Tibial nerve (tissue), 4 donors: ENCODE measurements around the gene ZNF217. TPM values are rescaled to one million over a fixed set of nuclear protein-coding genes. Genes with fewer than 3 reads are reported as not detected.

ENCODE experiments used
- DNase-seq, 2 donors: peaks; one replicate each; pipeline ENCODE4 v3.0.0-alpha.2; 2019; ENCODE audit warnings: low spot score in 2 of 2
- H3K27ac ChIP-seq, 4 donors: fragments of 200-600 bp; sonication (generic) in 3 of 4; one replicate each; pipeline ENCODE4 v1.5.1; 2017 to 2019; ENCODE audit warnings: mild to moderate bottlenecking in 1 of 4
- H3K27me3 ChIP-seq, 2 donors: fragments of 200-600 bp; sonication (generic) in 1 of 2; one replicate each; pipeline versions ENCODE4 v1.5.1 to v1.6.0; 2017 to 2019
- H3K36me3 ChIP-seq, 3 donors: fragments of 200-600 bp; sonication (generic); one replicate each; pipeline ENCODE4 v1.5.1; 2018 to 2019
- H3K4me1 ChIP-seq, 4 donors: fragments of 200-600 bp; sonication (generic) in 3 of 4; one replicate each; pipeline ENCODE4 v1.5.1; 2017 to 2019
- H3K4me3 ChIP-seq, 4 donors: fragments of 200-600 bp; sonication (generic) in 3 of 4; one replicate each; pipeline ENCODE4 v1.5.1; 2017 to 2019; ENCODE audit warnings: mild to moderate bottlenecking in 1 of 4, moderate library complexity in 1 of 4
- H3K9me3 ChIP-seq, 4 donors: fragments of 200-600 bp; sonication (generic) in 3 of 4; one replicate each; pipeline ENCODE4 v1.5.1; 2017 to 2019
- CTCF ChIP-seq, 5 experiments: fragments of 200-600 bp in 3 of 5; fragments of 450-650 bp in 2 of 5; sonication (generic) in 3 of 5; IDR thresholded peaks; one replicate each; pipeline ENCODE4 v1.5.1; 2016 to 2019; ENCODE audit warnings: antibody characterized with exemption in 5 of 5, mild to moderate bottlenecking in 3 of 5, moderate library complexity in 2 of 5
- EP300 ChIP-seq, 2 donors: sonication (generic); formaldehyde crosslinking; IDR thresholded peaks; one replicate each; pipeline ENCODE4 v1.6.1; 2017; ENCODE audit warnings: antibody characterized with exemption in 2 of 2, mild to moderate bottlenecking in 1 of 2
- POLR2A ChIP-seq, 2 donors: fragments of 450-650 bp; IDR thresholded peaks; one replicate each; pipeline ENCODE4 v1.6.1; 2017; ENCODE audit warnings: antibody characterized with exemption in 2 of 2, mild to moderate bottlenecking in 2 of 2, moderate library complexity in 2 of 2
- WGBS, 2 donors: methylation state at CpG; one replicate each; pipeline ENCODE4 v1.1.5; 2018; 5-methylcytosine and 5-hydroxymethylcytosine counted together
- total RNA-seq, 4 donors: library from RNA; depleted of rRNA; stranded (reverse); fragments of >200 nt; gene quantifications; one replicate each; pipeline ENCODE4 v1.1.0, GENCODE V29; 2016

Gene ZNF217
- total RNA-seq, 4 donors from 2014 or later = 21.4 to 24.3 (median 23.1) TPM

- no peak overlapping the region for H3K4me3 ChIP-seq
- H3K9me3 ChIP-seq = no peaks in the 10 kb centered on the region
- no peak overlapping the region for H3K27ac ChIP-seq
- no peaks in the 10 kb centered on the region for H3K27me3 ChIP-seq
- TF ChIP-seq POLR2A (IDR thresholded peaks at IDR 0.05) = no peak
- no peak for TF ChIP-seq EP300 (IDR thresholded peaks at IDR 0.05)
- no peak for TF ChIP-seq CTCF (IDR thresholded peaks at IDR 0.05)
- H3K36me3 ChIP-seq = no peaks in the 10 kb centered on the region
- peaks cover 0 to 18% (median 8%) of the 10 kb centered on the region in 4 donors for H3K4me1 ChIP-seq
- WGBS, 2 donors = 35 to 39% methylated on average over 4 of the region's 4 CpGs
- no peak for DNase-seq
Measured at GRCh38 chr20:53599378-53599777, 5.7 kb upstream of the ZNF217 start.

- H3K4me3 ChIP-seq = no peak overlapping the region
- no peaks in the 10 kb centered on the region for H3K27me3 ChIP-seq
- peaks cover 0 to 18% (median 8%) of the 10 kb centered on the region in 4 donors for H3K4me1 ChIP-seq
- TF ChIP-seq CTCF (IDR thresholded peaks at IDR 0.05) = no peak
- TF ChIP-seq POLR2A (IDR thresholded peaks at IDR 0.05) = no peak
- TF ChIP-seq EP300 (IDR thresholded peaks at IDR 0.05) = no peak
- no peak for DNase-seq
- H3K27ac ChIP-seq = no peak overlapping the region
- H3K9me3 ChIP-seq = no peaks in the 10 kb centered on the region
- 63 to 66% methylated on average over 2 of the region's 2 CpGs for WGBS, 2 donors
- H3K36me3 ChIP-seq = no peaks in the 10 kb centered on the region
Measured at GRCh38 chr20:53599044-53599362, 5.4 kb upstream of the ZNF217 start.

- Histone ChIP-seq H3K4me3 (no peak overlapping the region), H3K4me1 (peaks cover 0 to 18% (median 8%) of the 10 kb centered on the region in 4 donors), H3K27ac (no peak overlapping the region), H3K27me3 (no peaks in the 10 kb centered on the region), H3K9me3 (no peaks in the 10 kb centered on the region), H3K36me3 (no peaks in the 10 kb centered on the region)
- TF ChIP-seq POLR2A (IDR thresholded peaks at IDR 0.05) = no peak
- TF ChIP-seq EP300 (IDR thresholded peaks at IDR 0.05) = no peak
- TF ChIP-seq CTCF (IDR thresholded peaks at IDR 0.05) = no peak
- 87 to 91% methylated on average over 9 of the region's 9 CpGs for WGBS, 2 donors
- no peak for DNase-seq
Measured at GRCh38 chr20:53598140-53599043, 4.8 kb upstream of the ZNF217 start.

- peak overlapping the region in 3 of 4 donors; percentile 29 to 99 (median 99) for H3K27ac ChIP-seq
- WGBS, 2 donors = 72 to 76% methylated on average over 4 of the region's 4 CpGs
Measured at GRCh38 chr20:53597521-53598120, 4.0 kb upstream of the ZNF217 start.

GRCh38 chr20:53597030-53597482, 3.4 kb upstream of the ZNF217 start:
- TF ChIP-seq EP300 (IDR thresholded peaks at IDR 0.05) (no peak), CTCF (IDR thresholded peaks at IDR 0.05) (no peak), POLR2A (IDR thresholded peaks at IDR 0.05) (no peak)
- Histone ChIP-seq H3K4me3 (no peak overlapping the region), H3K27me3 (no peaks in the 10 kb centered on the region), H3K27ac (peak overlapping the region; percentile 54 to 99 (median 96)), H3K4me1 (peaks cover 0 to 18% (median 8%) of the 10 kb centered on the region in 4 donors), H3K9me3 (no peaks in the 10 kb centered on the region), H3K36me3 (no peaks in the 10 kb centered on the region)
- DNase-seq = no peak
- 22 to 25% methylated on average over 3 of the region's 3 CpGs for whole genome bisulfite sequencing, 2 donors

More at GRCh38 chr20:53597521-53598120, 4.0 kb upstream of the ZNF217 start:
- Histone ChIP-seq H3K4me3 (no peak overlapping the region), H3K4me1 (peaks cover 0 to 18% (median 8%) of the 10 kb centered on the region in 4 donors), H3K36me3 (no peaks in the 10 kb centered on the region), H3K9me3 (no peaks in the 10 kb centered on the region), H3K27me3 (no peaks in the 10 kb centered on the region)
- TF ChIP-seq POLR2A (IDR thresholded peaks at IDR 0.05) = no peak
- DNase-seq = no peak
